ENCODE data around the gene ZNRF3.

GRCh38 chr22:28940441-28940840 lies 57.1 kb downstream of the ZNRF3 start:
- TF ChIP-seq, protein P1, sequence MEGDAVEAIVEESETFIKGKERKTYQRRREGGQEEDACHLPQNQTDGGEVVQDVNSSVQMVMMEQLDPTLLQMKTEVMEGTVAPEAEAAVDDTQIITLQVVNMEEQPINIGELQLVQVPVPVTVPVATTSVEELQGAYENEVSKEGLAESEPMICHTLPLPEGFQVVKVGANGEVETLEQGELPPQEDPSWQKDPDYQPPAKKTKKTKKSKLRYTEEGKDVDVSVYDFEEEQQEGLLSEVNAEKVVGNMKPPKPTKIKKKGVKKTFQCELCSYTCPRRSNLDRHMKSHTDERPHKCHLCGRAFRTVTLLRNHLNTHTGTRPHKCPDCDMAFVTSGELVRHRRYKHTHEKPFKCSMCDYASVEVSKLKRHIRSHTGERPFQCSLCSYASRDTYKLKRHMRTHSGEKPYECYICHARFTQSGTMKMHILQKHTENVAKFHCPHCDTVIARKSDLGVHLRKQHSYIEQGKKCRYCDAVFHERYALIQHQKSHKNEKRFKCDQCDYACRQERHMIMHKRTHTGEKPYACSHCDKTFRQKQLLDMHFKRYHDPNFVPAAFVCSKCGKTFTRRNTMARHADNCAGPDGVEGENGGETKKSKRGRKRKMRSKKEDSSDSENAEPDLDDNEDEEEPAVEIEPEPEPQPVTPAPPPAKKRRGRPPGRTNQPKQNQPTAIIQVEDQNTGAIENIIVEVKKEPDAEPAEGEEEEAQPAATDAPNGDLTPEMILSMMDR (IDR thresholded peaks at IDR 0.05): no peak
- TF ChIP-seq ZFX (IDR thresholded peaks at IDR 0.05; ENCODE audit: borderline replicate concordance): no peak
